Measurements from ENCODE around the gene SLC8A2.
"Not testable (repeated sequence)": the region's sequence is repeated elsewhere in the genome, so short reads cannot be mapped to it uniquely, and the experiment has no call there.

The SLC8A2 gene

DNA sequence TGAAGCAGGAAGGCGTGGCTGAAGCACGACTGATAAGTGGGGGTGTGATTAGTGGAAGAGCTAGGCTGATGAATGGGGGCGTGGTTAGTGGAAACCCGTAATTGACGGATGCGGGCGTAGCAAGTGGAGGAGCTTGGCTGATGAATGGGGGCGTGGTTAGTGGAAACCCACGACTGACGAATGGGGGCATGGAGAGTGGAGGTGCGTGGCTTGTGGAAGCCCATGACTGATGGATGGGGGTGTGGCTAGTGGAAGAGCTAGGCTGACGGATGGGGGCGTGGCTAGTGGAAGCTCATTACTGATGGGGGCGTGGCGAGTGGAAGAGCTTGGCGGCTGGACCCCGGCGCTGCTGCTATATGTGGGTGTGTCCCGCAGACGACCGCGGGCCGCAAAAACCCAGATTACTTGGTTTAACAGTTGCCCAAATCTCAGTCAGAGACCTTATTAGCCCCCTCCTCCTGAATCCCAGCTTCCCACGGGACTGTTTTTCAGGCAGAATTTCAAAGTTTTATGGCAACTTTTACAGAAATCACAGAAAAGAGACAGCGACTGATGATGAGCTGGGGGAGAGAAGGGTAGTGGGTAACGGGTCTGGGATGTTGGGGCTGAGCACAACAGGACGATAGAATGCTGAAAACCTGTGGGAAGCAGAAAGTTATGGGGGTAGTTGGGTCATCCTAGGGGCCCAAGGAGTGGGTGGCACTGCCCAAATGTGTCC is 43.4 kb downstream of the SLC8A2 start:
- DNase-seq: peak; percentile 85 to 92 (median 91)

DNA sequence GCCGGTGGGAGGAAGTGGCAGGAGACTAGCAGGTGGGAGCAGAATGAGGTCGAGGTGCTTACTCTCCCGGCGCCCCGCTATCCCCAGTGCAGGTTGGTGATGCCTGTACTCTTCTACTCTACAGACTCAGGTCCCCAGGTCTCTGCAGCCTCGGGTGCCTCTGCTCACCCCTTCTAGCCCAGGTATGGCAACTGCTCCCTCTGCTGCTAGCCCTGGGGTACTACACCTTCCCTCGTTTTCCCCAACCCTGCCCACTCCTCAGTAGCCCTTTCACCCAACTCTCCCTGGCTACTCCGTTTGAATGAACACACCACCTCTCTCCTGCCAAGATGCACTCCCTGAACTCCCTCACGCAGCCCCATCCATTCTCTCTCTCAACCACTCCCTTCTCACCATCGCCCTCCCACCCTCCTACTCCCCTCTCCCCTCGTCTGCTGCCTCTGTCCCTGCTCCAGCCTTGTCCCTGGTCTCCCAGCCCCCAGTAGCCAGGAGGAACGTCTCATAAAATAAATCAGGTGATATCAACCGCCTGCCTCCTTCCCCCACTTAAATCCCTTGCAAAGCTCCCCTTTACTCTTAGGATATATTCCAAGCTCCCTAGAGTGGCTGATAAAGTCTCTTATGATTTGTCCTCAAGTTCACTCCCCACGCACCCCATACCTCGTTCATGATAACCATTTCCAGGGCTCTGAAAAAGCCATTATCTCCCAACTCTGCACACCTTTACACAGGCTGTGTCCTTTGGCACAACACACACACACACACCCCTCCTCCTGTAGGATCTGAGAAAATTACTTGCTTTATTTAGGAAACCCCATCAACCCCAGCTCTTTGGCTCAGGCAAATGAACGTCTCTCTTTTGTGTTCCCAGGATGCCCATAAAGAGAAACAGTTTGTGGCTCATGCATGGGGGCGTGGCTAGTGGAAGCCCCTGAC is 44.2 kb downstream of the SLC8A2 start:
- DNase-seq: peak; percentile 54 to 73 (median 62)

- no peak for DNase-seq
Observed at GRCh38 chr19:47423203-47423882, 48.4 kb downstream of the SLC8A2 start.

- no peak for DNase-seq
Observed at GRCh38 chr19:47422417-47423163, 49.1 kb downstream of the SLC8A2 start.

- peak in 2 of 3 donors; percentile 29 to 51 for DNase-seq
Observed at GRCh38 chr19:47421844-47422395, 49.8 kb downstream of the SLC8A2 start.

- no peak for DNase-seq
Observed at GRCh38 chr19:47421244-47421786, 50.4 kb downstream of the SLC8A2 start.

GRCh38 chr19:47419789-47420188 is 51.9 kb downstream of the SLC8A2 start:
- DNase-seq: no peak

- DNase-seq: peak in 1 of 3 donors; percentile 14
Observed at GRCh38 chr19:47419030-47419783, 52.5 kb downstream of the SLC8A2 start, which contains the start of gene MEIS3. Gene MEIS3, minus strand, starts transcription at chr19:47419527. Its CDS starts 446 bp downstream, at chr19:47419081.

- no peak for DNase-seq
Observed at GRCh38 chr19:47418692-47419029, 53.0 kb downstream of the SLC8A2 start.

GRCh38 chr19:47417746-47418691 is 53.7 kb downstream of the SLC8A2 start:
- peak in 1 of 3 donors; percentile 12 for DNase-seq

- no peak for DNase-seq
Observed at GRCh38 chr19:47417107-47417745, 54.5 kb downstream of the SLC8A2 start.

DNA sequence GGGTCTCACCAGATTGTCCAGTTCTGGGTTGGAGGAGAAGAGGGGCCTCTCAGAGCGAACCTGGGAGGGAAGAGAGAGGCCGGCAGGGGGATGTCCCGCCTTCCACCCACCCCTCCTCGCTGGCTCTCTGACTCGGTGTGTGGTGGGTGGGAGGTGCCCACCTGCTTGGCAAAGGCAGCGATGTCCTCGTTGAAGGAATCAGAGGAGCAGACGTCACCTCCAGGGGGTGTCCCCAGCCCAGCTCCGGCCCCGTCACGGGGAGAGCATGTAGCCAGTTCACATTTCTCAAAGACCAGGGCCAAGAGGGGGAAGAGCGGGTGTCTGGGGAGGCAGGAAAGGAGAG is 55.1 kb downstream of the SLC8A2 start:
- DNase-seq: peak in 1 of 3 donors; percentile 25

- DNase-seq: no peak
Observed at GRCh38 chr19:47415953-47416642, 55.6 kb downstream of the SLC8A2 start.

GRCh38 chr19:47414469-47414868 is 57.2 kb downstream of the SLC8A2 start:
- peak; percentile 47 to 51 (median 48) for DNase-seq

DNA sequence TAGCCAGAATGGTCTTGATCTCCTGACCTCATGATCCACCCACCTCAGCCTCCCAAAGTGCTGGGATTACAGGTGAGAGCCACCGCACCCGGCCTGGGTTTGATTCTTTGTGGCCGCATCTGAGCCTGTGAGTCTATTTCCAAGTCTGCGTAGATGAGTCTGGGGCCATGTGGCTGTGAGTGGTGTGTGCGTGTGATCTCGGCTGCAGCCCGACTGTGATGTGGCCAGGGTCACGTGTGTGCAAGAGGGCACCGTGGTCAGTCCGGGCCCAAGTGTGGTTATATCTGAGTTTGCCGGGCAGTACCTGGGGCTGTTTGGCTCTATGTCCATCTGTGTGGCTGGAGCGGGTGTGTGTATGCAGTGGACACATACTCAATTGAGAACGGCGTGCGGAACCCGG is 57.8 kb downstream of the SLC8A2 start:
- DNase-seq: no peak

- not testable (repeated sequence) for DNase-seq
Observed at GRCh38 chr19:47411696-47412095, 60.0 kb downstream of the SLC8A2 start.

DNA sequence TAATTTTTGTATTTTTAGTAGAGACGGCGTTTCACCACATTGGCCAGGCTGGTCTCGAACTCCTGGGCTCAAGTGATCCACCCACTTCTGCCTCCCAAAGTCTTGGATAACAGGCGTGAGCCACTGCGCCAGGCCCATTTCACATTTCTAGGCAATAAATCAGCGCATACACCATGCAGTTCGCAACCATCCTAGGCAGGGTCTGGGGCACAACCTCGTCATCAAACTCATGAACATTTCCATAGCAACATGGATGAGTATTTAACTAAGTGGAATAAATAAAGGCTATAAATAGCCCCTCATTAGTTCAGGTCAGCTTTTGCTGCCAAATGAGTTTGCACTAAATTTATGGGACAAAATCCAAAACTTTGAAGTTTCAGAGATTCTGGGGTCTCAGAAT is 60.6 kb downstream of the SLC8A2 start:
- DNase-seq: no peak

- no peak for DNase-seq
Observed at GRCh38 chr19:47408156-47408938, 63.3 kb downstream of the SLC8A2 start.

All from suppressor macrophage treated with lipopolysaccharide for 1 hour (primary cell).